GM19395 (cell line): ENCODE results near the gene C3orf38.
"Not testable (repeated sequence)": the region's sequence is repeated elsewhere in the genome, so short reads cannot be mapped to it uniquely, and the experiment has no call there.

Experiments
- ATAC-seq: cut with Tn5 transposase; IDR thresholded peaks from one replicate; pipeline ENCODE4 v1.9.1; 2021; ENCODE audit warnings: mild to moderate bottlenecking, moderate library complexity; ENCODE audit not compliant: unreplicated experiment

C3orf38 gene

DNA sequence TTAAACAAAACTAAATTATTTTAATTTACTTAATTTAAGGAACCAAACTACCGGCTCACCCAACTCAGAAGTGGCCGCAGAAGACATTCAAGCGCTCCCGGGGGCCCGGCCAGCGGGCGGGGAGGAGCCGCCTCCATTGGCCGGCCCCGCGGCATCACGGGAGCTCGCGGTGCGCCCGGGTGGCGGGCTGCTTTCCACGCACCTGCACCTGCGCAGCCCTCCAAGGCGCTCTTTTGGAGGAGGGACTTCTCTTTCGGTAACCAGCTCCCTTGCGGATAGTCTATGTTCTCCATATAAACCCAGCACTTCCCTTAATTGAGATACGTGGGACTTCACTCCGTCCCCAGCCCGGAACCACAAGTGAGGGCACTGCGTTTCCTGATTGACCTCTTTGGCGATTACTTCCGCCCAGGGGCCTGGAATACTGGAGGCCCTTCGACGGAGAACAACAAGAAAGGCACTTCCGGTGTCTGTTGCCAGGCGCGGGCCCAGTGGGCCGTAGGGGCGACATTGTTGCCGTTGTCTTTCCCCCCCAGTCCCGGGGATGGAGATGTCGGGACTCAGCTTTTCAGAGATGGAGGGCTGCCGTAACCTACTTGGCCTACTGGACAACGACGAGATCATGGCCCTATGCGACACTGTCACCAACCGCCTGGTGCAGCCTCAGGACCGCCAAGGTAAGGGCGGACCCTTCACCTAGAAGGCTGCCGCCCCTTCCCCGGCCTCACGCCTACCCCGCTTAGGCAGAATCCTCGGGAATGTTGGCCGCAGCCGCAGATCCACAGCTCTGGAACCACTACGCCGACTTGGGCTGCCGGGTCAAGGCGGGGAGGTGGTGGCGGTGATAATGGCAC lies at the start of gene C3orf38:
Gene C3orf38 (plus strand): TSS at position 451 of the 854 bp plus-strand sequence. CDS start 94 bp downstream, at position 545.
- ATAC-seq, result peak; percentile 83

DNA sequence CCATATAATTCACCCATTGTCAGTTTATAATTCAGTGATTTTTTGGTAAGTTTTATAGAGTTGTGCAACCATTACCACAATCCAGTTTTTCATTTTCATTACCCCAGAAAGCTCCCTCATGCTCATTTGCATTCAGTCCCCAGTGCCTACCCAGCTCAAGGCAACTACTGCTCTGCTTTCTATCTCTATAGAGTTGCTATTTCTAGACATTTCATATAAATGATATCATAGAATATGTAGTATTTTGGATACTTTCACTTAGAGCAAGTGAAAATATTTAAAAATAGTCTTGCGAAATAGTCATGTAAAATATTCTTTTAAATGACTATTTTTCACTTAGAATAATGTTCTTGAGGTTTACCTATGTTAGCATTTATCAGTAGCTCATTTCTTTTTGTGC lies 48.6 kb upstream of the C3orf38 start:
- peak; percentile 78 for ATAC-seq

DNA sequence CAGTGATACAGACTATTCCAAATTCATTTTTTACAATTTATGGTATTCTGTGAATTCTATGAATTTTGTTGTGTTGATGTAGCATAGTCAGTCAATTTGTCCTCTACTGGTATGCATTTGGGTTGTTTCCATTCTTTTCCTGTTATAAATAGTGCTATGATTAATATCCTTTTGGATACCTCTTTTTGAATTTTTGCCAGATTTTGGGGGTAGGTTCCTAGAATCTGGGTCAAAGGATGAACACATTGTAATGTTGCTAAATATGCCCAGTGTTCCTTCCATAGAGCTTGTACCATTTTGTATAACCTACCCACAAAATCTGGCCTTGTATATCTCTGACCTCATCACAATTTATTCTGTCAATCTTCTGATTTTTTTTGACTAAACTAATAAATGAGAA lies 44.4 kb upstream of the C3orf38 start:
- no peak for ATAC-seq

DNA sequence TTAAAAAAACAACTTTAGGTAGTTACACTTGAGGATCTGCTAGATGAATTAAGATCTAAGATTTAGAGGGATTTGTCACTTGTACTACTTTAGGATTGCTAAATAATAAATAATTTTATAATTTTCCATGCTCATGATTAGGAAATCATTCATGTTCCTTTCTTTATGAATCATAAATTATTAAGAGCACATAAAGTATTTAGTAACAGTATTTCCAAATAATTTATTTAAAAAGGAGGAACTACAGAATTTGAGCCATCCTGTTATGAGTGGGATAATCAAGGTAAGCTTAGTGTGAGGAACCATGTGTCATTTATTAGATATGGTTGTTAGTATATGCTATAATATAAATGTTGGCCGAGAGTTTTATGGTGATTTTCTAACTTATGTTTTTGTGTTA lies 37.5 kb upstream of the C3orf38 start:
- no peak for ATAC-seq

DNA sequence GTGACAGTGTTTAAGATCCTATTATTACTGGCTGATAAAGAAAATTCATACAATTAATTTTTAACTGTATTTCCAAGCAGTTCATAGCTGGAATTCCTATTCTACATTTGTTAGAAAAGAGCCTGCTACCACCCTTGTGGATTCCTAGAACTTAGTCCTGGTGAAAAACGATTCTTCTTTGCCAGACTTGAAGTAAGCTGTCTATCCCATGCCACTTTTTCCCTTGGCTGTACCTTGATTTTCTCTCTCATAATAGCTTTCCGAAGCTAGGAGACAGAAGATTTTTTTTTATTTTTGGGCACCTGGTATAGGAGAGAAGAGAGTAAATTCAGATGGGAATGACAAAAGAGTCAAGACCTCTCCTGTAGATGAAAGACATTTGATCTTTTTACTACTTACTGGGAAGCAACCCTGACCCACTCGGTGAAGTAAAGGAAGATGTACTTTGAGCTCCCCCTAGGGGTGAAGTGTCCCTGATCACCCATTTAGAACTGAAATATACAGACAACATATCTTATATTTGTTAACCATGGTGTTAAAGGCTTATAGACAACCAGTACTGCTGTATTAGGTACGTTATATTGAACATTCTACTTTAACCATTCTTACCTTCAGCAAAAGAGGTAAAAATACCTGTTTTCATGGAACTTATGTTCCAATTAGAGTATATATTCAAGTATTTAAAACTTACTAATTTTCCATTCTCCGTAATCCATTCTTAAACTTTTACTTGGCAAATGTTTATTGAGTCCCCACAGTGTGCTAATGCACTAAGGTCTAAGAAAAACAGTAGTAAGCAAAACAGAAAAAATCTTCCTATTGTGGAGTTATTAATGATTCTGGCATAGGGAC lies 36.2 kb upstream of the C3orf38 start:
- ATAC-seq, result peak; percentile 88

DNA sequence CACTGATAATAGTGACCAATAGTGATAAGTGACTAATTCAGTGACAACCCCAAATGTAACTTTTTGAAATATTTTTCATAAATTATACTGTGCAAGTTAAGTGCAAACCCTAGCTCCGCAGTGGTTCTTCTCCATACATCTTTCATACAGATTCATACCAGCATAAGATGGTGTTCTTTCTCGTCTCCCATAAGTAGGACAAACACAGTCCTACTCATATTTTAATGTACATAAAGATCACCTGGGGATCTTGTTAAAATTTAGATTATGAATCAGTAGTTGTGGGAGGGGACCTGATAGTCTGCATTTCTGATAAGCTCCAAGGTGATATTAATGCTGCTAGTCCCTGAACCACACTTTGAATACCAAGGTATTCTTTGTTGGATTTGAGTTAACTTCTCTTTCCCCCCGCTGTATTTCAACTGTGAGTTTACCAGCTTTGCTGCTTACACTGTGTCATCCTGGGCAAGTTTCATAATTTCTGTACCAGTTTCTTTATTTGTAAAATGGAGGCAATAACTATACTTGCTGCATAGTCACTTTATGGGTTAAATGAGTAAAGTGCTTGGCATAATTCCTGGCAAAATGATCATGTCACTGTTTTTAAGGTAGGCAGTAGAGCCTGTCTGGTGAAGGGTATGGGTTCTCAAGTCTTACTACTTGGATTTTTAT lies 34.7 kb upstream of the C3orf38 start:
- ATAC-seq, result no peak

DNA sequence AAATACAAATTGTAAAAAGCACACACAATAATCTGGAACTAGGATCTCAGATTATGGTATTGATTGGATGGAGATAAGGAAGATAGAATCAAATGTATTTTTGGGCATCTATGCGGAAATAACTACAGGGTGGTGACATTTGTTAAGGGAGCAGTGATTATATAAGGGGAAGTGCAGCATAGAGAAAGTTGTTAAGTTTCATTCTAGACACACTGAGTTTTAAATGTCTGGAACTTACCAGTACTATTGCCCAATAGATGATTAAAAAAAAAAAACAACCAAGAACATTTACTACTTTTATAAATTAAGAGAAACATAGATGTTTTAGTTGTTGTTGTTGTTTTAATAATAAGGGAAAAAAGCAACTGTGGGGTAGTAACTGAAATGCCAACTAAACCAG lies 32.1 kb upstream of the C3orf38 start:
- ATAC-seq, result no peak

DNA sequence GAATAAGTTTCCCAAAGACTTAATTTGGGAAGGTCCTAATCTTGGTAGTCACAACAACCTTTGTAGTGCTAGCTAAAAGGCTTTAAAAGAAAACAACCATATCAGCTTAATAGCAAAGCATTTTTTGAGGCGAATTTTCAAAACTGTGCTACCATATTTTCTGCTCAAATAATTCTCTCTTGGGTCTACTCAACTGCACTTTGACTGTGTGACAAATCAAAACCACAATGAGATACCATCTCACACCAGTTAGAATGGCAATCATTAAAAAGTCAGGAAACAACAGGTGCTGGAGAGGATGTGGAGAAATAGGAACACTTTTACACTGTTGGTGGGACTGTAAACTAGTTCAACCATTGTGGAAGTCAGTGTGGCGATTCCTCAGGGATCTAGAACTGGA lies 31.2 kb upstream of the C3orf38 start:
- ATAC-seq, result not testable (repeated sequence)

DNA sequence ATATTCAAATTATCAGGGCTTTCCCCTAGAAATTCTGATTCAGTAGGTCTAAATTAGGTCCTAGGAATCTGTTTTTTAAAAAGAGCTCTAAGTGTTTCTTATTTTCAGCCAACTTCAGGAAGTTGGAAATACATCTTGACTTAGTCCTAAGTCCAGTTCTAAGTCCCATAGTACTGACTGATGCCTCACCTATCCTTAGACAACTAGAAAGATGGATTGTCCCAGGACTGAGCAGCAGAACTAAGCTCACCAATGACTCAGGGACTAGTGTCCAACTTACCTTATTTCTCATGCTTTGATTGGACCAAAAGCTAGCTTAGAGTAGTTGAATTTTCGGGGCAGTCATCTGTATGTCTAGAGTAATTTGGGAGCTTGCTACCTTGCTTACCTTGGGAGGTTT lies 26.2 kb upstream of the C3orf38 start:
- ATAC-seq, result no peak

DNA sequence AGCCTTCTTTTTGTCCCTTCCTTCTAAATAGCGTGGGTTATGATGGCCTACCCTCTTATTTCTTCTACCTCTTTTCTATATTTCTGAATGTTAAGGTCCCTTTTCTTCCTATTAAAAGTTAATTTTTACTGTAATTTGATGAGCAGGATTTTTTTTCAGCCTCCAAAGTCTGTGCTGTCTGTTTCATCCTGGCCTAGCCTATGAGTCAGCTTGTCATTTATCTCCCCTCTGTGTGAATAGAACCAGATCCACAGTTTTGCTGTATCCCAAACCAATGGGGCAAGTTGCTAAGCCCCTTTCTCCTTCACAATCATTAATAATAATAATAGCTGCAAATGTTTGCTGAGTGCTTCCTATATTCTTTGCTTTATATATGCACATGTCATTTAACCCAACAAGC lies 18.1 kb upstream of the C3orf38 start:
- no peak for ATAC-seq

DNA sequence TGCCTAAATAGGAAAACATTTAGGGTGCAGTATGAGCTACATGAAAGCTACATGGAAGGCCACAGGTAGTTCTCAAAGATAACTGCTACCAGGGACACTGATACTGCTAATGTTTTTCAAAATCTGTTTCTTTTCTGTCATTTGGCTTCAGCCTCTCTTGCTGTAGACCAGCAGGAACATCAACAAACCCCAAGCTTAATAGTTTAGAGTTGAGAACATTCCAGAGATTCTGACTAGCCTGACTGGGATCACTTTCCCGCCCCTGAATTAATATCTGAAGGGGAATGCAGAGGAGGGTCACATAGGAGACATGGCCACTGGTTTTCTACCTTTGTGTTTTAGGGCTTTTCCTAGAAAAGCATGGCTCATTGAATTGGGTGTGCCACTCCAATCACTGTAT lies 16.9 kb upstream of the C3orf38 start:
- ATAC-seq, result no peak

DNA sequence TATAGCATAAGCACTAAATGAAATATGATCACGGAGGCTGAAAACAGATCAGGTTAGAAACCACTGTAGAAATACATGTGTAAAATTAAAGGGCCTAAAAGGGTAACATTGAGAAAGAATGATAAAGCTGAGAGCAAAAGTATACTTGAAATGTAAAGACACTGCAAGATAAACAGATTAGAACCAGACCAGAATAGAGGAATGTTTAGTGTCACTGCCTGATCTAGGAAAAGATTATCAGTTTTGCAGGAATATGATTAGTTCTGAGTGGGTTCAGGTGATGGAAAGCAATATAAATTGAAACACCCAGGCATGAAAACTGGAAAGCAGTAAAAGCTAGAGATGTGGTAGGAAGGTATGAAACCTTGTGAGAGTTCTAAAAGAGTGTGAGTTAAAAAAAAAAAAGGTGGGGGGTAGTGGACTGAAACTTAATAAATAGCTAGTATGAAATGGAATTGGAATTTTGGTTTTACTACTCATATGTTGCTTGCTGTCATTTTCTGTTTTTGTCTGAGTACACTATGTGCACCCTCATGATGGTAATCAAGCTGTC lies 16.0 kb upstream of the C3orf38 start:
- ATAC-seq, result no peak

DNA sequence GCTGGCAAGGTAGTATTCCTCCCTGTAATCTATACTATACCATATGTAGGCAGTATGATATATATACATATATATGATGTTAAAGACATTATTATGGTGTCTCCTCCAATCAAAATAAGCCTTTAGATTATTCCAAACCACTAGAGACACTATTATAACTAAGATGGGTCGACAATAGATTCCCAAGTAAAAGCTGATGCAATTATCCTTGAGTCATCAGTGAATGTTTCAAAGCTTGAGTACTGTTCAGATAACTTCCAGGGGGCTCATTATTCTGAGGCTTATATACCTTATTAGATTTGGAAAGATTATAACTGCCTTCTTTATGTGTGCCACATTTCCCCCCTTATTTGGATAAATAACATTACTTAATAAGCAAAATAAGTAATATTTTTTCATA lies 11.9 kb upstream of the C3orf38 start:
- no peak for ATAC-seq

DNA sequence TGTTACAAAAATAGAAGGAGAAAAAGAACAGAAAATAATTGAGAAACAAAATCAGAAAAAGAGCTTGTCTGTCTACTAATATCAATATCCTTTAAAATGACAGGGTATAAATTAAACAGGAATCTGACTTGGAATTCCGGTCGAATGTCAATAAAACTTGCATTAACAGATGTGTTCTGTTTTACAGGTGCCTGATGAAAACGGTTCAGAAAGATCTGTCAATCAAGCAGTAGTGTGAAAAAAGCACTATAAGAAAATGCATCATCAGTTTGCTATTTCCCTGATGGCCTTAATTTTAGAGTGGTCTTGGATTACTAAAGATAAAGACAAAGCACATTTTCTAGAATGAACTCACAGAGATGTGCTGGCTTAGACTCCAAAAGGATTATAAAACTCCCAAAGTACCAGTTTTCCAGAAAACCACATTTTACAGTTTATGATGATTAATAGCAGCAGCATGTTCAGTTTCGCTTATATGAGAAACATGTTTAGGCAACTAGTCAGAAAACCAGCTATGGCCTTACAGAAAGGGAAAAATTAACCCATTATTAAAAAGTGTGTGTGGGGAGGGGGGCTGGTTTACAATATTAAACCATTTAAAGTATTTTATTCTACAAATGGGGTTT lies 8.2 kb upstream of the C3orf38 start:
- no peak for ATAC-seq

DNA sequence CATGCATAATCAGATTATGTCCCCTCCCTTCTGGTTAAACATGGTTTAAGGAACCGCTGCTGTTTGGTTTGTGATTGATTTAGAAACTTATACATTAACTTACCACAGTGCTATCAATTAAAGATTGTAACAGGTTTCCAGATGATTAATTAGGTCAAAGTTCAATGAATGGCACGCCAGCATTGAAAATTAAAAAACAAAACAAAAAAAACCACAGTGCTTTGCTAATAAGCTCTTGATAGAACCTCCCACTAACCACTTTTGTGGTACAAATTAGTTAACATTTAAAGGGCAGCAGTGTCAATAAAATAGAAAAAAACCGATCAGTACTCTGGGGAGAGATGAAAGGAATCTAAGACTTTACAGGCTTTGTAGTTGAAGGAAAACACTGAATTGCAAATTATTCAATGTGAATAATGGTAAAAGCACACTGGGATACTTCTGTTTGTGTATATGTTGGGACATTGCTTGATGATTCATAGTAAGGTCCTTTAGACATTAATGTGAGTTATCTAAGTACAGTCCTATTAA lies 7.6 kb upstream of the C3orf38 start:
- ATAC-seq, result no peak

DNA sequence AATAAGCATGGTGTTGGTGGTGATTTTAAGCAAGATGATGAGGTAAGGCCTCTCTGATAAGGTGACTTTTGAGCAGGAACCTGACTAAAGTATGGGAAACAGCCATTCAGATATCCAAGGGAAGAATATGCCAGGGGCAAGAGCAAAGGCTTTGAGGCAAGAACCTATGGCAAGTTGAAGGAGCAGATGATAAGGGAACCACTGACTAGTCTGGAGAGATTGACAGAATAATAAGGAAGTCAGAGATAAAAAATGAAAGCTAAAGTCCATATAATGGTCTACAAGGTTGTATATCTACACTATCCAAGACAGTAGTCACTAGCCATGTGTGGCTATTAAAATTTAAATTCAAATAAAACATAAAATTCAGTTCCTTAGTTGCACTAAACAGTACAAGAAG lies 2.5 kb upstream of the C3orf38 start:
- ATAC-seq, result no peak

DNA sequence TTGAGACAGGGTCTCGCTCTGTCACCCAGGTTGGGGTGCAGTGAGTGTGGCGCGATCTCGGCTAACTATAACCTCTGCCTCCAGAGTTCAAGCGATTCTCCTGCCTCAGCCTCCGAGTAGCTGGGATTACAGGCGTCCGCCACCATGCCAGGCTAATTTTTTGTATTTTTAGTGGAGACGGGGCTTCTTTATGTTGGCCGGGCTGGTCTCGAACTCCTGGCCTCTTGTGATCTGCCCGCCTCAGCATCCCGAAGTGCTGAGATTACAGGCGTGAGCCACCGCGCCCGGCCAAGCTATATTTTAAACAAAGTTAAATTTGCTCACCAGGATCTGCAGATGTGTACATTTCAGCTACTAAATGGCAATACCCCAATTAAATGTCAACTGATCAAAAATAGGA lies 1.1 kb upstream of the C3orf38 start:
- no peak for ATAC-seq

DNA sequence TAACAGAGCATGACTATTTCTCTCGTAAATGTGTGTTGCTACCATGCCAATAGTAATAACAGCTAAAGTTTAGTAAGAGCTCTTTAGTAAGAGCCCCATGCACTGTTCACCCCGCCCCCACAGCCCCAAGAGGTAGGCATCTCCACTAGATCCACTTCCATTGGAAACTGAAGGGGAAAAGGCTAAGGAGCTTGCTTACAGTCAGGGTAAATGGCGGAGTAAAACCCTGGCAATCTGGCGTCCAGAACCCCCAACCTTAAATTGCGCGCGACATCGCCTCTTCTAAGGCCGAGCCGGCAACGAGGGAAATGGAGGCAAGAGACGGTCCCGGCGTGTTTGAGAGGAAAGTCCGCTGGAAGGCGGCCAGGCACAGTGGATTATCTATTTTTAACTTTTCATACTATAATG lies 654 bp upstream of the C3orf38 start:
- peak; percentile 28 for ATAC-seq

DNA sequence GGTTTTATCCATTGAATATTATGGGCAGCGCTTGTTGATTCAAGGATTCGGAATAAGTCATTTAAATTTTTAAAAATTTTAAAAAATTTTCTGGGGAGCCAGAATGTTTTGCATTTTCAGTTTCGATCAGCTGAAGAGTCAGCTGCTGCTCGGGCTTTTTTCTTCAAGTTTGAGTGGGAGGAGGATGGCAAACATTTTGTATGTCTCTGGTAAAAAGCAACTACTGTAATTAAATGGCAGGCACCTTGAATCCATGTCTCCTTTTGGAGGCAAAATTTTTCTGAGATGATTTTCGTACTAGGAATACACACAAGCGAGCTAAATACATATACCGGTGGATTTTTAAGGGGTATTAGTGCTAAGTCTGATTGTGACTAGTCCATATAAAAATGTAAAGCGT lies 612 bp downstream of the C3orf38 start:
- ATAC-seq, result peak; percentile 40

DNA sequence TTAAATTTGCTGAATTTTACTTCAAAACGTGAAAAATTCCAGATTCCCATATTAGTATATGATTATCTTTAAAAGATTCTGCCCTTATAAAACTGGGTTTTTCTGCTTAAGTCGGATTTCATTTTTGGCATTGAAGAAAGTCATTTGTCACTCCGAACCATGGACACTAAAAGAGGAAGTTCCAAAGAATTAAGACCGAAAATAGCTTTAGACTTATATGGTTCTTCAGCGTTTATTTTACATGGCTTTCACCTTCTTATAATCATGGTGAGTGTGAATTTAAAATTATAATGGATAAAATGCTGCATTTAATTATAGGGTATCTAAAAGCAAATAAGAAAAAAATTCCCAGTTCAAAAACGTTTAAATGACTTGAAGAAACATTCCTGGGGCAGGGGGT lies 1.0 kb downstream of the C3orf38 start:
- peak; percentile 21 for ATAC-seq
